GM18868 (cell line): ENCODE measurements around the gene PTPN2.
"Not testable (repeated sequence)": the region's sequence is repeated elsewhere in the genome, so short reads cannot be mapped to it uniquely, and the experiment has no call there.

Experiments
- ATAC-seq: cut with Tn5 transposase; IDR thresholded peaks from one replicate; pipeline ENCODE4 v1.9.1; 2021; ENCODE audit warnings: mild to moderate bottlenecking, moderate library complexity; ENCODE audit not compliant: unreplicated experiment

Gene PTPN2

GRCh38 chr18:12895014-12895413 is 11.0 kb upstream of the PTPN2 start:
- no peak for ATAC-seq

DNA sequence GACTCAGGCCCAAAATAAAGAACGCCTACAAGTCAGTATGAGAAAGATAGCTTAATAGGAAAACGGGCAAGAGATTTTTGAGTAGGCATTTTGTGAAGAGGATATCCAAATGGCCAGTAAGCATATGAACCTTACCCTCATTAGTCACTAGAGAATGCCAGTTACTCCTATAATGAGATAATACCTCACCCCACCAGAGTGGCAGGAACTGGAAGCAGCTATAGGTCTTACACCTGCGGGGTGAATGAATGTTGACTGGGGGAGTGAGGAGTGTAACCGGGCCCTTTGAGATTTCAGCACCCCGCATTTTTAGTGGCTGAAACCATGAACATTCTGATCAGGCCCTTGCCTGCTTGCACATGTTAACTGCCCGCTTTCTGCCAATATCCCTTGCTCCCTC is 7.5 kb upstream of the PTPN2 start:
- no peak for ATAC-seq

- no peak for ATAC-seq
Measured at GRCh38 chr18:12890964-12891363, 6.9 kb upstream of the PTPN2 start.

DNA sequence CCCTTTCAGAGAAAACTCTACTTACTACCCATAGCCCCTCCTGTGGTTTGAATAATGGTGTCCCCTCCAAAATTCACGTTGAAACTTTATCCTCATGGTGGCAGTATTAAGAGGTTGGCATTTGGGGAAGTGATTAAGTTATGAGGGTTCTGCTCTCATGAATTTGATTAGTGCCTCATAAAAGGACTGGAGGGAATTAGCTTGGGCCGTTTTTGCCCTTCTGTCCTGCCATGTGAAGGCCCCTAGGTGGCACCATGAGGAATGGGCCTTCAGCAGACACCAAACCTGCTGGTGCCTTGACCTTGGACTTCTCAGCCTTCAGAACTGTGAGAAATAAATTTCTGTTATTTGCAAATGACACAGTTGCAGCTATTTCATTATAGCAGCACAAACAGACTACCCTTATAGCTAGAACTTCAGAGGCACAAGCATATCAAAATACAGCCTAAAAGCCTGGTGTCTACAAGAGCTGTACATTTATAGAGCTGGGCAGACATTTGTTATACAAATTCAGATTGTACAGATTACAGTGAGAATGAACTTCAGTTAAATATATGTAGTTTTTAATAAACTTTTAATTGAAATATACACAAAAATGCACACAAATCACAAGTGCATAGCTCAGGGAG is 2.6 kb upstream of the PTPN2 start:
- no peak for ATAC-seq

DNA sequence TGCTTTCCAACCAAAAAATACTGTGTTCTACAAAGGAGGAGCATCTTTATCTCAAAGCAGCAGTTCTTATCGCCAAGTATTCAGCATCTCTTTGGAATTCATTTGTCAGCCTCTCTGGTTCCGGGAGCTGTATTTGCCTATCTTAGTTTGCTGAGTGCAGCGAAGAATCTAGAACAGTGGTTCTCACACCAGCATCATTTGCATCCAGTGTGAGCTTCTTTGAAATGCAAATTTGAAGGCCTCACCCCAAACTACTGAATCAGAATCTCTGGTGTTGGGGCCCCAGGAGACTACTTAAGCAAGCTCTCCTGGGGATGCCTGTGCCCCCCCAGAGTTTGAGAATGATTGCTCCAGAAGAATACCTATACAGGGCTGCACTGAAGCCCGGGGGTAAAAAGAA is 1.5 kb upstream of the PTPN2 start:
- no peak for ATAC-seq

DNA sequence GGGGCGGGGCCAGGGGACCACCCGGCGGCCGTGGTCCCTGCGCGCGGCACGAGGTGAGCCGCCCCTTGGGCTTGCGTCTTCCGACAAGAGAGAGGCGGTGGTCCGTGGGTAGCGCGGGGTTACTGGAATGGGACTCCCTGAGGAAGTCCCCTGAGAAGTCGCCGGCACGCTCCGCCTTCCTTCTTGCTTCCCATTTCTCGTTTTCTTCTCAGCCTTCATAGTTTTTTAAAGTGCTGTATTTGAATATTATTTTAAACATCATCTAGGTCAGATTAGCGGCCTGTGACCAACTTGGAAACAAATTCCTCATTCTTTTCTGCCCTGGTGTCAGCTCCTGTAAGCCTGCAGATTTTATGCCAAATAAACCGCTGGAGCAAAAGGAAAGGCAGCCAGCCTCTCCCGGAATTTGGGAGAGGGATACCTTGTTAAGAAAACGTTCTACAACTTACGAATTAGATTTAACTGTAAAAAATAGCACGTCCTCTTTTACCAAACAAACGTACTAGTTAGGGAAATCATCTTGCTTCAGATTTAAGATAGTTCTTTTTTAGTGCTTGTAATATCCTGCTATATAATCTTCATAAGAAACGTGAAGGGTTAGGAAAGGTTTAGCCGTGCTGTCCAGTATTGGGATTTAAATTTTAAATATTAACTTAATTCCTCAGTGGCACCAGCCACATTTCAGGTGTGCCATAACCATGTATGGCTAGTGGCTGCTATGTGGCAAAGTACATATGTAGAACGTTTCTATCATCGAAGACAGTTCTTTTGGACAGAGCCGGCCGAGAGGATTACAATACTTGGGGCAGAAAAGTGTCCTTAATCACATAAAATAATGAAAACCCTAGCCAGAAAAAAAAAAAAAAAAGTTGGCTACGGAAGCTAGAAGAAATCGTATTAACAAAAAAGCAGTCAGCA is 628 bp upstream of the PTPN2 start:
- ATAC-seq = no peak

DNA sequence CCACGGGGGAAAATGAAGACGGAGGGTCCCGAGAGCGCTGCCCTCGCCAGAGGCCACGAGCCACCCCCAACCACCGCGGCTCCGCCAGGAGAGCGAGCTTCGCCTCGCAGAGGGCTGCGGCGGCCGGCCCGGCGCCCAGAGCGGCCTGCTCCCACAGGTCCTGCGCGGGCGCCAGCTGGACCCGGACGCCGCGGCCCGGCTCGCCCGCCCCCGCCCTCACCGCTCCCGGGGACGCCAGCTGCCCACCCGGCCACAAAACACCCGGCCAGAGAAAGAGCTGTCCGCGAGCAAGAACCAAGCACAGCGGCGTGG is 709 bp downstream of the PTPN2 start:
- ATAC-seq = peak; percentile 12

- no peak for ATAC-seq
Measured at GRCh38 chr18:12882453-12883371, 1.3 kb downstream of the PTPN2 start.

GRCh38 chr18:12880541-12880910 is 3.5 kb downstream of the PTPN2 start:
- ATAC-seq = no peak

- no peak for ATAC-seq
Measured at GRCh38 chr18:12879840-12880540, 4.0 kb downstream of the PTPN2 start.

- ATAC-seq = not testable (repeated sequence)
Measured at GRCh38 chr18:12874992-12875391, 9.0 kb downstream of the PTPN2 start.

DNA sequence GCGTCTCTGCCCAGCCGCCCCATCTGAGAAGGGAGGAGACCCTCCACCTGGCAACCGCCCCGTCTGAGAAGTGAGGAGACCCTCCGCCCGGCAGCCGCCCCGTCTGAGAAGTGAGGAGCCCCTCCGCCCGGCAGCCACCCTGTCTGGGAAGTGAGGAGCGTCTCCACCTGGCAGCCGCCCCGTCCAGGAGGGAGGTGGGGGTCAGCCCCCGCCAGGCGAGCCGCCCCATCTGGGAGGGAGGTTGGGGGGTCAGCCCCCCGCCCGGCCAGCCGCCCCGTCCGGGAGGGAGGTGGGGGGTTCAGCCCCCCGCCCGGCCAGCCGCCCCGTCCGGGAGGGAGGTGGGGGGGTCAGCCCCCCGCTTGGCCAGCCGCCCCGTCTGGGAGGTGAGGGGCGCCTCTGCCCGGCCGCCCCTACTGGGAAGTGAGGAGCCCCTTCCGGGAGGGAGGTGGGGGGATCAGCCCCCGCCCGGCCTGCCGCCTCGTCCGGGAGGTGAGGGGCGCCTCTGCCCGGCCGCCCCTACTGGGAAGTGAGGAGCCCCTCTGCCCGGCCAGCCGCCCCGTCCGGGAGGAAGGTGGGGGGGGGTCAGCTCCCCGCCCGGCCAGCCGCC is 10.0 kb downstream of the PTPN2 start:
- ATAC-seq = not testable (repeated sequence)

- ATAC-seq = no peak
Measured at GRCh38 chr18:12872408-12872807, 11.6 kb downstream of the PTPN2 start.

GRCh38 chr18:12868576-12868975 is 15.5 kb downstream of the PTPN2 start:
- ATAC-seq = no peak

DNA sequence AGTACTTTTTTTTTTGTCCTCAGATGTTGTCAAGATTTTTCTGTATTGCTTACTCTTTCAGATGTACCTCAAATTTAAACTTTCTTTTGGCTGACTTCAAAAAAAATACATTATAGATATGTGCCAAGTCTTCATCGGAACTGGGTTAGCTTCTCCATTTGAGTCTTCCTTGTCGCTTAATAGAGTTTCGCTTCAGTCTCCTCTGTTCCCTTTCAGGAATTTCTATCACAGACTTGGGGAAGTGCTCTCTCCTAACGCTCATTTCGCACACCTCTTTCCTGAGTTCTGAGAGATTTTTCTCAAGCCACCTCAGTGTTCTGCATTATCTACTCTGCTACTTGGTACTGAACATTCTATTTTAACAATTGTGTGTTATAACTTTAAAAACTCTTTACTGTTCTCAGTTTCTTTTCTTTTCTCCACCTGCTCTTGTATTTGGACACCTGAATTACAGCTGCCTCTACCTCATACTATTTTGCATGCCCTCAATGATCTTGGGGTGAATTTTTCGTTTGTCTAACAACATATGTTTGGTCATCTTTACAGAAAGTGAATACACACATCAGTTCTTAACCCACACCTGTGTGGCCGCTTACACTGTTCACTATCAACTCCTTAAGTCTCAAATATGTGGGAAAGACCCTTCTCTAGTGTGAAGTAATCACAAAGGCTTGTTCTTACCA is 16.5 kb downstream of the PTPN2 start:
- no peak for ATAC-seq

DNA sequence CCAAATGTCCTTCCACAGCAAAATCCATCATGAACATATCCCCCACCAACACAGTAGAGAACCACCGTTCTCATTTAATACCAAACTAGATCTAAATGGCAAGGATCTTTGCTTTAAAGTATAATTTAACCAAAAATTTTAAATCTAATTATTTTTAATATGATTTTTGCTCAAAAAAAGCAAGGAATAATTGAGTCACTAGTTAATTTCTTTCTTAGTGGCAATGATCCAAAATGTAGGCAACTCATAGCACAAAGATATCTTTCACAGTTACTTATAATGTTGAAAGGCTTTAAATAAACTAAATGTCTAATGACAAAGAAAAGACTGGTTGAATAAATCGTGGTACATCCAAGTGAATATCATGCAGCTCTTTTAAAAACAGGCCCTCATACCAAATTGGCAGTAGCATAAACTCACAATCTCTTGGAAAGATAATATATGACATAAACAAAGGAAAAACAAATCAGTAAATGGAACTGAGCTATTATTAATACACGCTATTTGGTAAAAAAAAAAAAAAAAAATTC is 20.3 kb downstream of the PTPN2 start:
- ATAC-seq = no peak

GRCh38 chr18:12862874-12863482 is 21.1 kb downstream of the PTPN2 start:
- ATAC-seq = no peak

DNA sequence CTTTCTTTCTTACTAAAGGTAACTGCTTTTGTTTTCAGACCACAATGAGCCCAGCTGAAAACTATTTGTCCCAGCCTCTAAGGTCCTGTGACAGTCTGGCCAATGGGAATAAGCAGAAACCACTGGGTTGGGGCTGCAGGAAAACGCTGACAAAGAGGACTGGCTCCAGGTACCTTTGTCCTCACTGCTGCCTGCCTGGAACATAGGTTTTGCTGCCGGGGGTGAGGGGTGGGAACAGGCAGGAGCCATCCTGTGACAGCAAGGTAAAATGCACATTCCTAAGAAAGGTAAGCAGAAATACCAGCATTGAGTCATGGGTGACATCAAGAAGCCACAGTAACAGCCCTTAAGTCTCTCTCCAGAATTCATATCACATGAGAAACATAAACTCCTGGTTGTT is 21.6 kb downstream of the PTPN2 start:
- ATAC-seq = no peak

GRCh38 chr18:12861637-12862036 is 22.4 kb downstream of the PTPN2 start:
- no peak for ATAC-seq
